OCI-LY3 (cell line): Measurements from ENCODE around the gene CREB3L1.

Experiments
- H2AFZ ChIP-seq: fragments of 200-600, 300-600 bp; shearing (Covaris generic); 2 replicates; pipeline ENCODE4 v1.6.0; 2014; ENCODE audit warnings: antibody characterized with exemption, low read depth, low read length
- H3K27ac ChIP-seq: fragments of 200-600, 300-600 bp; sonication (generic); 2 replicates; pipeline ENCODE4 v1.5.1; 2014; ENCODE audit warnings: mild to moderate bottlenecking, low read length, moderate library complexity, mixed read lengths
- H3K27me3 ChIP-seq: fragments of 200-600, 300-600 bp; sonication (generic); 2 replicates; pipeline ENCODE4 v1.6.1; 2014; ENCODE audit warnings: low read depth, low read length, mixed read lengths
- H3K36me3 ChIP-seq: fragments of 200-600, 300-600 bp; sonication (generic); replicated peaks from 2 replicates; pipeline ENCODE3; 2014; ENCODE audit warnings: low read depth, low read length, mixed read lengths
- H3K4me1 ChIP-seq: fragments of 300-600, 200-600 bp; sonication (generic); 2 replicates; pipeline ENCODE4 v1.6.1; 2014; ENCODE audit warnings: low read length, mixed read lengths
- H3K4me2 ChIP-seq: fragments of 200-600, 300-600 bp; sonication (generic); 2 replicates; pipeline ENCODE4 v1.6.1; 2014; ENCODE audit warnings: low read length, mixed read lengths
- H3K4me3 ChIP-seq: fragments of 300-600, 200-600 bp; sonication (generic); 2 replicates; pipeline ENCODE4 v1.5.1; 2014; ENCODE audit warnings: antibody characterized with exemption, mild to moderate bottlenecking, low read length, moderate library complexity
- H3K79me2 ChIP-seq: fragments of 300-600, 200-600 bp; shearing (Covaris generic); 2 replicates; pipeline ENCODE4 v1.6.1; 2014; ENCODE audit warnings: mild to moderate bottlenecking, low read length, mixed read lengths
- H3K9ac ChIP-seq: fragments of 300-600, 200-600 bp; shearing (Covaris generic); 2 replicates; pipeline ENCODE4 v1.6.0; 2014; ENCODE audit warnings: mild to moderate bottlenecking, low read length, moderate library complexity
- H3K9me3 ChIP-seq: fragments of 200-600, 300-600 bp; shearing (Covaris generic); 2 replicates; pipeline ENCODE4 v1.6.1; 2014; ENCODE audit warnings: low read length, mixed read lengths; ENCODE audit not compliant: insufficient read depth
- H4K20me1 ChIP-seq: fragments of 200-600, 300-600 bp; sonication (generic); 2 replicates; pipeline ENCODE4 v1.6.1; 2016; ENCODE audit warnings: low read length, mixed read lengths; ENCODE audit not compliant: insufficient read depth
- EZH2phosphoT487 ChIP-seq: fragments of 200-600 bp; shearing (Covaris generic); IDR thresholded peaks from 2 replicates; pipeline ENCODE4 v1.6.1; 2018; ENCODE audit warnings: antibody characterized with exemption, mixed run types, low read depth
- TF ChIP-seq, protein P1 (sequence below): fragments of 200-600, 300-600 bp; sonication (generic); IDR thresholded peaks from 2 replicates; pipeline ENCODE4 v1.5.1; 2014; ENCODE audit warnings: antibody characterized with exemption, low read length, low read depth

CREB3L1 gene

DNA sequence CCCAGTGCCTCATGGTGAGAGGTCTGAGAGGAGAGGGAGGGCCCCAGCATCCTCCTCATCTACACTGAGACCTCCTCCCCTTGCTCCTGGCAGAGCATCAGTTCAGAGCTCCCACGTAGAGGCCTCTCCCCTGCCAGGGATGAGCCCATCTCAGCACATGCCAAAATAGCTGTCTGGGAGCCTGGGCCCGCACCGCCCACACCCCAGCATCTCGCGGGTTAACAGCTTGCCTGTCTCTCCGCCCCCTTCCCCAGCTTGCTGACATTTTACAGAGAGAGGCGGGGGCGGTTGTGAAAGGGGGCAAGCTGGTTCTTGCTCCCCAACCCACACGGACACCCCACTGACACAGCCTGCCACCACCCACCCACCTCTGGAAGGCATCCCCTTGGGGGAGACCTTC, 76.2 kb downstream of the CREB3L1 start:
- TF ChIP-seq, protein P1, sequence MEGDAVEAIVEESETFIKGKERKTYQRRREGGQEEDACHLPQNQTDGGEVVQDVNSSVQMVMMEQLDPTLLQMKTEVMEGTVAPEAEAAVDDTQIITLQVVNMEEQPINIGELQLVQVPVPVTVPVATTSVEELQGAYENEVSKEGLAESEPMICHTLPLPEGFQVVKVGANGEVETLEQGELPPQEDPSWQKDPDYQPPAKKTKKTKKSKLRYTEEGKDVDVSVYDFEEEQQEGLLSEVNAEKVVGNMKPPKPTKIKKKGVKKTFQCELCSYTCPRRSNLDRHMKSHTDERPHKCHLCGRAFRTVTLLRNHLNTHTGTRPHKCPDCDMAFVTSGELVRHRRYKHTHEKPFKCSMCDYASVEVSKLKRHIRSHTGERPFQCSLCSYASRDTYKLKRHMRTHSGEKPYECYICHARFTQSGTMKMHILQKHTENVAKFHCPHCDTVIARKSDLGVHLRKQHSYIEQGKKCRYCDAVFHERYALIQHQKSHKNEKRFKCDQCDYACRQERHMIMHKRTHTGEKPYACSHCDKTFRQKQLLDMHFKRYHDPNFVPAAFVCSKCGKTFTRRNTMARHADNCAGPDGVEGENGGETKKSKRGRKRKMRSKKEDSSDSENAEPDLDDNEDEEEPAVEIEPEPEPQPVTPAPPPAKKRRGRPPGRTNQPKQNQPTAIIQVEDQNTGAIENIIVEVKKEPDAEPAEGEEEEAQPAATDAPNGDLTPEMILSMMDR = no peak
- TF ChIP-seq EZH2phosphoT487 = no peak
- Histone ChIP-seq H2AFZ (no peak overlapping the region), H3K4me1 (peaks cover 6% of the 10 kb centered on the region), H3K27ac (no peak overlapping the region), H3K9ac (no peak overlapping the region), H3K36me3 (peaks cover 6% of the 10 kb centered on the region), H4K20me1 (peaks cover 9% of the 10 kb centered on the region), H3K4me2 (no peak overlapping the region), H3K4me3 (no peak overlapping the region), H3K79me2 (peaks cover 77% of the 10 kb centered on the region), H3K27me3 (no peaks in the 10 kb centered on the region), H3K9me3 (no peaks in the 10 kb centered on the region)

DNA sequence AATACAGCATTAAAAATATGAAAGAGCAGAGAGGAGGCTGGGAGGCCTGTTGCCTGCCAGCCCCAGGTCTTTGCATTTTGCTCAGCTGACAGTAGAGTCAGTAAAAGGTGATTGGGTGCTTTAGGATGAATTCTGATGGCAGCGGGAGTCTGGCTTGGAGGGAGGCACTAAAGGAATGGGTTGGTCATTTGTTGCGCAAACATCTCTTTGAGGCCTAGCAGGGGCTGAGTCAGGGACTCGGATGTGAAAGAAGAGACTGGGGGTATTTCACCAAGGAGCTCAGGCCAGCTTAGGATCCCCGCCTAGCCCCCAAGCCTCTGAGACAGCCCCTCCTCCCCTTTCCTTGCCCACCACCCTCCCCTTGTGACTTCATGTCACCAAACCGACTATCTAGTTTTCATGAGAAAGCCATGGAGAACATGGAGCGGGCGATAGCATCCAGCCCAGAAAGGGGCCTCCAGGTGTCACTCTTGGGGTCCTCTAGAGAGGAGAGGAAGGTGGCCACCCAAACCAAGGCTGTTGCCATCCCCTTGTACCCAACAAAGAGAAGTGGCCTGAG, 79.5 kb downstream of the CREB3L1 start:
- H3K79me2 ChIP-seq = peaks cover 63% of the 10 kb centered on the region
- no peaks in the 10 kb centered on the region for H3K27me3 ChIP-seq
- no peak overlapping the region for H2AFZ ChIP-seq
- no peaks in the 10 kb centered on the region for H3K9me3 ChIP-seq
- peaks cover 9% of the 10 kb centered on the region for H4K20me1 ChIP-seq
- H3K4me2 ChIP-seq = no peak overlapping the region
- peaks cover 3% of the 10 kb centered on the region for H3K36me3 ChIP-seq
- no peak overlapping the region for H3K4me3 ChIP-seq
- TF ChIP-seq, protein P1 = no peak
- no peak for TF ChIP-seq EZH2phosphoT487
- H3K9ac ChIP-seq = no peak overlapping the region
- peaks cover 14% of the 10 kb centered on the region for H3K4me1 ChIP-seq
- no peak overlapping the region for H3K27ac ChIP-seq

DNA sequence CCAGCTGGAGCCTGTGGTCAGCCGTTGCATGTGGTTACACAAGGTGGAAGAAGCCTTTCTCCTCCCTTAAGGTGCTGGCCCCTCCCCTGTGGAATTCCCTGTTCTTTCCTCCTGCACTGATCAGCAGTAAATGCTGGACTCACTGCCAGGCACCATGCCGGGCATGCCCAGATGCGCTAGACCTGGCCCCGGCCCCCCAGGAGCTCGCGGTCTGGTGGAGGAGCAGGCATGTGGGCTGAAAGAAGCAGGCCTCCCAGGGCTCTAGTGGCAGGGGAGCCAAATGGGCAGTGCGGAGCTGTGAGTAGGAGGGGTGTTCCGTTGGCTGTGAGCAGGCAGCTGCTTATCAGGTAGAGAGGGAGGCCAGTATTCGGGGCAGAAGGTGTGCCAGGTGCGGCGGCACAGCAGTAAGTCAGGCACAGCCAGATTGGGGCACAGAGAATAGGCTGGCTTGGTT, 80.0 kb downstream of the CREB3L1 start:
- no peak overlapping the region for H3K4me2 ChIP-seq
- H3K9me3 ChIP-seq = no peaks in the 10 kb centered on the region
- H3K4me3 ChIP-seq = no peak overlapping the region
- peaks cover 9% of the 10 kb centered on the region for H4K20me1 ChIP-seq
- no peaks in the 10 kb centered on the region for H3K27me3 ChIP-seq
- peaks cover 3% of the 10 kb centered on the region for H3K36me3 ChIP-seq
- peaks cover 63% of the 10 kb centered on the region for H3K79me2 ChIP-seq
- peaks cover 14% of the 10 kb centered on the region for H3K4me1 ChIP-seq
- H3K9ac ChIP-seq = no peak overlapping the region
- H3K27ac ChIP-seq = no peak overlapping the region
- no peak for TF ChIP-seq EZH2phosphoT487
- TF ChIP-seq, protein P1 = no peak
- no peak overlapping the region for H2AFZ ChIP-seq

DNA sequence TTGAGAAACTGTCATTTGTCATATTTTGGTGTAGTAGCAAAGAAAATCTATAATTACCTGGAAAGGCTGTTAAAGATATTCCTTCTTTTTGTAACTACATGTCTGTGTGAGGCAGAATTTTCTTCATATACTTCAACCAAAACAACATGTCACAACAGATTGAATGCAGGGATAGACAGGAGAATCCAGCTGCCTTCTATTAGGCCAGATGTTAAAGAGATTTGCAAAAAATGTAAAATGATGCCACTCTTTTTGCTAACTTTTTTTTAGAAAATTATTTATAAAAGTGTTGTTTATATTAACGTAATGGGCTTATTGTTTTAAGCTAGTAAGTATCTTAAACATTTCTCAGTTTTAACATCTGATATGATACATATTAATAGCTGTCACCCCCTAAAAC, 82.5 kb downstream of the CREB3L1 start:
- Histone ChIP-seq H3K4me2 (no peak overlapping the region), H3K9me3 (no peaks in the 10 kb centered on the region), H3K27ac (no peak overlapping the region), H3K4me3 (no peak overlapping the region), H3K79me2 (peaks cover 51% of the 10 kb centered on the region), H4K20me1 (peaks cover 9% of the 10 kb centered on the region), H3K27me3 (no peaks in the 10 kb centered on the region), H3K9ac (no peak overlapping the region), H3K4me1 (peaks cover 14% of the 10 kb centered on the region), H3K36me3 (peaks cover 3% of the 10 kb centered on the region), H2AFZ (no peak overlapping the region)
- TF ChIP-seq, protein P1 = no peak
- TF ChIP-seq EZH2phosphoT487 = no peak
